HEK293 (cell line): ENCODE results near the gene ITPRID2.

Experiments
- GLI4 ChIP-seq: fragments of 450-650 bp; formaldehyde crosslinking; IDR thresholded peaks from 2 replicates; pipeline ENCODE4 v1.5.1; 2016; ENCODE audit warnings: missing biosample characterization, missing genetic modification characterization
- HOXC10 ChIP-seq: sonication (generic); formaldehyde crosslinking; IDR thresholded peaks from 2 replicates; pipeline ENCODE4 v1.8.1; 2023; ENCODE audit warnings: mild to moderate bottlenecking, missing genetic modification reagents
- KLF10 ChIP-seq: fragments of 450-650 bp; IDR thresholded peaks from 2 replicates; pipeline ENCODE4 v1.5.1; 2018; ENCODE audit warnings: missing biosample characterization, mild to moderate bottlenecking, missing genetic modification characterization
- SP2 ChIP-seq: fragments of 450-650 bp; formaldehyde crosslinking; IDR thresholded peaks from 2 replicates; pipeline ENCODE4 v1.5.1; 2016; ENCODE audit warnings: missing biosample characterization, missing genetic modification characterization
- YY1 ChIP-seq: fragments of 450-650 bp; formaldehyde crosslinking; IDR thresholded peaks from 2 replicates; pipeline ENCODE4 v1.5.1; 2018; ENCODE audit warnings: missing biosample characterization, missing genetic modification characterization
- ZNF423 ChIP-seq: fragments of 450-650 bp; formaldehyde crosslinking; IDR thresholded peaks from 2 replicates; pipeline ENCODE4 v1.5.1; 2016; ENCODE audit warnings: missing biosample characterization, missing genetic modification characterization
- ZNF560 ChIP-seq: fragments of 450-650 bp; formaldehyde crosslinking; IDR thresholded peaks from 2 replicates; pipeline ENCODE4 v1.5.1; 2017; ENCODE audit warnings: missing biosample characterization, missing genetic modification characterization, borderline replicate concordance
- ZNF768 ChIP-seq: fragments of 450-650 bp; formaldehyde crosslinking; IDR thresholded peaks from 2 replicates; pipeline ENCODE4 v1.5.1; 2018; ENCODE audit warnings: missing biosample characterization, mild to moderate bottlenecking, missing genetic modification characterization
- TF ChIP-seq, protein P1 (sequence below): fragments of 450-650 bp; formaldehyde crosslinking; IDR thresholded peaks from 2 replicates; pipeline ENCODE4 v1.5.1; 2016; ENCODE audit warnings: missing biosample characterization, missing genetic modification characterization
- TF ChIP-seq, protein P2 (sequence below): fragments of 450-650 bp; formaldehyde crosslinking; IDR thresholded peaks from 2 replicates; pipeline ENCODE4 v1.5.1; 2016; ENCODE audit warnings: missing biosample characterization, missing genetic modification characterization
- TF ChIP-seq, protein P3 (sequence below): fragments of 450-650 bp; formaldehyde crosslinking; IDR thresholded peaks from 2 replicates; pipeline ENCODE4 v1.5.1; 2016; ENCODE audit warnings: missing biosample characterization, missing genetic modification characterization
- TF ChIP-seq, protein P4 (sequence below): fragments of 450-650 bp; formaldehyde crosslinking; IDR thresholded peaks from 2 replicates; pipeline ENCODE4 v1.5.1; 2016; ENCODE audit warnings: missing biosample characterization, missing genetic modification characterization

DNA sequence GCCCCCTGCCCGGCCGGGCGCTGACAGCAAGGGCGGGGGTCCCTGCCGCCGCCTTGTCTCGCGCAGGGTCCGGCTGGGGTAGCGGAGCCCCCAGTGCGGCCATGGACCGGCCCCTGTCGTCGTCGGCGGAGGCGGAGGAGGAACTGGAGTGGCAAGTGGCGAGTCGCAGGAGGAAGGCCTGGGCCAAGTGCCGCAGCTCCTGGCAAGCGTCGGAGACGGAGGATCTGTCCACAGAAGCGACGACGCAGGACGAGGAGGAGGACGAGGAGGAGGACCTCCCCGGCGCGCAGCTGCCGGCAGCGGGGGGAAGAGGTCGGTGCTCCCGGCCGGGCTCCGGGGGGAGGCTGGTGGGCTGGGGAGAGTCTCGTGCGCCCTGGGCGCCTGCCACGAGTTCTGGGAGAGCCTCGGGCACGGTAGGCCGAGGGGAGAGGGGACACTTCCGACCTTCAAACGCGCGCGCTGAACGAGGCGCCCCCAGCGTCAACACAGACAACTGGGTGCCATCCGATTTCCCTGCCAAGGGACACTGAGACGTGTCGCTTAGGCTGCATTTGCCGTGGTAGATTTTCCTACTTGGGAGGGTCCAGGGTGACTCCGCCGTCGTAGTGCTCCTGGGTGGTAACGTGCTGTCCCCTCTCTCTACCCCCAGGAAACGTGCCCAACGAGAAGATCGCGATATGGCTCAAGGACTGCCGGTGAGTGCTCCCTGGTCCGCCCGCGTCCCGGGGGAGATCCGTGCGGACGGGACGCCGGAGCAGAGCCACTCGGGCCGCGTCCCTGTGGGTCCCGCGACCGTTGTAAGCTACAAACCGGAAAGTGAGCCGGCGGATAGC, 652 bp downstream of the ITPRID2 start:
- TF ChIP-seq, protein P1, sequence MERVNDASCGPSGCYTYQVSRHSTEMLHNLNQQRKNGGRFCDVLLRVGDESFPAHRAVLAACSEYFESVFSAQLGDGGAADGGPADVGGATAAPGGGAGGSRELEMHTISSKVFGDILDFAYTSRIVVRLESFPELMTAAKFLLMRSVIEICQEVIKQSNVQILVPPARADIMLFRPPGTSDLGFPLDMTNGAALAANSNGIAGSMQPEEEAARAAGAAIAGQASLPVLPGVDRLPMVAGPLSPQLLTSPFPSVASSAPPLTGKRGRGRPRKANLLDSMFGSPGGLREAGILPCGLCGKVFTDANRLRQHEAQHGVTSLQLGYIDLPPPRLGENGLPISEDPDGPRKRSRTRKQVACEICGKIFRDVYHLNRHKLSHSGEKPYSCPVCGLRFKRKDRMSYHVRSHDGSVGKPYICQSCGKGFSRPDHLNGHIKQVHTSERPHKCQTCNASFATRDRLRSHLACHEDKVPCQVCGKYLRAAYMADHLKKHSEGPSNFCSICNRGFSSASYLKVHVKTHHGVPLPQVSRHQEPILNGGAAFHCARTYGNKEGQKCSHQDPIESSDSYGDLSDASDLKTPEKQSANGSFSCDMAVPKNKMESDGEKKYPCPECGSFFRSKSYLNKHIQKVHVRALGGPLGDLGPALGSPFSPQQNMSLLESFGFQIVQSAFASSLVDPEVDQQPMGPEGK (tag by site-specific recombination): peak; percentile 59; the same call in 1 of the 2 replicates
- TF ChIP-seq, protein P2, sequence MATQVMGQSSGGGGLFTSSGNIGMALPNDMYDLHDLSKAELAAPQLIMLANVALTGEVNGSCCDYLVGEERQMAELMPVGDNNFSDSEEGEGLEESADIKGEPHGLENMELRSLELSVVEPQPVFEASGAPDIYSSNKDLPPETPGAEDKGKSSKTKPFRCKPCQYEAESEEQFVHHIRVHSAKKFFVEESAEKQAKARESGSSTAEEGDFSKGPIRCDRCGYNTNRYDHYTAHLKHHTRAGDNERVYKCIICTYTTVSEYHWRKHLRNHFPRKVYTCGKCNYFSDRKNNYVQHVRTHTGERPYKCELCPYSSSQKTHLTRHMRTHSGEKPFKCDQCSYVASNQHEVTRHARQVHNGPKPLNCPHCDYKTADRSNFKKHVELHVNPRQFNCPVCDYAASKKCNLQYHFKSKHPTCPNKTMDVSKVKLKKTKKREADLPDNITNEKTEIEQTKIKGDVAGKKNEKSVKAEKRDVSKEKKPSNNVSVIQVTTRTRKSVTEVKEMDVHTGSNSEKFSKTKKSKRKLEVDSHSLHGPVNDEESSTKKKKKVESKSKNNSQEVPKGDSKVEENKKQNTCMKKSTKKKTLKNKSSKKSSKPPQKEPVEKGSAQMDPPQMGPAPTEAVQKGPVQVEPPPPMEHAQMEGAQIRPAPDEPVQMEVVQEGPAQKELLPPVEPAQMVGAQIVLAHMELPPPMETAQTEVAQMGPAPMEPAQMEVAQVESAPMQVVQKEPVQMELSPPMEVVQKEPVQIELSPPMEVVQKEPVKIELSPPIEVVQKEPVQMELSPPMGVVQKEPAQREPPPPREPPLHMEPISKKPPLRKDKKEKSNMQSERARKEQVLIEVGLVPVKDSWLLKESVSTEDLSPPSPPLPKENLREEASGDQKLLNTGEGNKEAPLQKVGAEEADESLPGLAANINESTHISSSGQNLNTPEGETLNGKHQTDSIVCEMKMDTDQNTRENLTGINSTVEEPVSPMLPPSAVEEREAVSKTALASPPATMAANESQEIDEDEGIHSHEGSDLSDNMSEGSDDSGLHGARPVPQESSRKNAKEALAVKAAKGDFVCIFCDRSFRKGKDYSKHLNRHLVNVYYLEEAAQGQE (tag by site-specific recombination): peak; percentile 64
- TF ChIP-seq, protein P3, sequence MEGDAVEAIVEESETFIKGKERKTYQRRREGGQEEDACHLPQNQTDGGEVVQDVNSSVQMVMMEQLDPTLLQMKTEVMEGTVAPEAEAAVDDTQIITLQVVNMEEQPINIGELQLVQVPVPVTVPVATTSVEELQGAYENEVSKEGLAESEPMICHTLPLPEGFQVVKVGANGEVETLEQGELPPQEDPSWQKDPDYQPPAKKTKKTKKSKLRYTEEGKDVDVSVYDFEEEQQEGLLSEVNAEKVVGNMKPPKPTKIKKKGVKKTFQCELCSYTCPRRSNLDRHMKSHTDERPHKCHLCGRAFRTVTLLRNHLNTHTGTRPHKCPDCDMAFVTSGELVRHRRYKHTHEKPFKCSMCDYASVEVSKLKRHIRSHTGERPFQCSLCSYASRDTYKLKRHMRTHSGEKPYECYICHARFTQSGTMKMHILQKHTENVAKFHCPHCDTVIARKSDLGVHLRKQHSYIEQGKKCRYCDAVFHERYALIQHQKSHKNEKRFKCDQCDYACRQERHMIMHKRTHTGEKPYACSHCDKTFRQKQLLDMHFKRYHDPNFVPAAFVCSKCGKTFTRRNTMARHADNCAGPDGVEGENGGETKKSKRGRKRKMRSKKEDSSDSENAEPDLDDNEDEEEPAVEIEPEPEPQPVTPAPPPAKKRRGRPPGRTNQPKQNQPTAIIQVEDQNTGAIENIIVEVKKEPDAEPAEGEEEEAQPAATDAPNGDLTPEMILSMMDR: peak; percentile 91
- TF ChIP-seq HOXC10: no peak
- TF ChIP-seq YY1 (tag by site-specific recombination): no peak
- TF ChIP-seq, protein P4, sequence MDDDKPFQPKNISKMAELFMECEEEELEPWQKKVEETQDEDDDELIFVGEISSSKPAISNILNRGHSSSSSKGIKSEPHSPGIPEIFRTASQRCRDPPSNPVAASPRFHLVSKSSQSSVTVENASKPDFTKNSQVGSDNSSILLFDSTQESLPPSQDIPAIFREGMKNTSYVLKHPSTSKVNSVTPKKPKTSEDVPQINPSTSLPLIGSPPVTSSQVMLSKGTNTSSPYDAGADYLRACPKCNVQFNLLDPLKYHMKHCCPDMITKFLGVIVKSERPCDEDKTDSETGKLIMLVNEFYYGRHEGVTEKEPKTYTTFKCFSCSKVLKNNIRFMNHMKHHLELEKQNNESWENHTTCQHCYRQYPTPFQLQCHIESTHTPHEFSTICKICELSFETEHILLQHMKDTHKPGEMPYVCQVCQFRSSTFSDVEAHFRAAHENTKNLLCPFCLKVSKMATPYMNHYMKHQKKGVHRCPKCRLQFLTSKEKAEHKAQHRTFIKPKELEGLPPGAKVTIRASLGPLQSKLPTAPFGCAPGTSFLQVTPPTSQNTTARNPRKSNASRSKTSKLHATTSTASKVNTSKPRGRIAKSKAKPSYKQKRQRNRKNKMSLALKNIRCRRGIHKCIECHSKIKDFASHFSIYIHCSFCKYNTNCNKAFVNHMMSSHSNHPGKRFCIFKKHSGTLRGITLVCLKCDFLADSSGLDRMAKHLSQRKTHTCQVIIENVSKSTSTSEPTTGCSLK (tag by site-specific recombination): no peak
- peak; percentile 45; the same call in 1 of the 2 replicates for TF ChIP-seq SP2 (tag by site-specific recombination)
- TF ChIP-seq ZNF560 (tag by site-specific recombination): no peak
- TF ChIP-seq GLI4 (tag by site-specific recombination): no peak
- TF ChIP-seq ZNF768: no peak
- TF ChIP-seq ZNF423 (tag by site-specific recombination): peak; percentile 66; the same call in 1 of the 2 replicates
- no peak for TF ChIP-seq KLF10 (tag by site-specific recombination)
